Type B pancreatic cell (in vitro differentiated cells): ENCODE results near the gene CMTM4. TPM values are rescaled to one million over a fixed set of nuclear protein-coding genes. Genes with fewer than 3 reads are reported as not detected.
A peak's percentile ranks its signal among the peaks of the same experiment; 100 is the strongest.

Source experiments
- DNase-seq: peaks from one replicate; pipeline ENCODE4 v3.0.0; 2021; ENCODE audit warnings: mixed read lengths; ENCODE audit not compliant: unreplicated experiment; ENCODE audit errors: extremely low spot score
- H3K27ac Mint-ChIP-seq: 2 replicates; pipeline ENCODE4 v1.8.0; 2021; ENCODE audit warnings: mild to moderate bottlenecking, mixed read lengths
- H3K27me3 Mint-ChIP-seq: 2 replicates; pipeline ENCODE4 v1.8.0; 2021; ENCODE audit warnings: mixed read lengths
- H3K36me3 Mint-ChIP-seq: 2 replicates; pipeline ENCODE4 v1.8.0; 2021; ENCODE audit warnings: mixed read lengths
- H3K4me1 Mint-ChIP-seq: one replicate; pipeline ENCODE4 v1.8.0; 2021; ENCODE audit warnings: mixed read lengths; ENCODE audit not compliant: unreplicated experiment
- H3K4me3 Mint-ChIP-seq: 2 replicates; pipeline ENCODE4 v1.8.0; 2021; ENCODE audit warnings: mild to moderate bottlenecking, mixed read lengths
- H3K9me3 Mint-ChIP-seq: 2 replicates; pipeline ENCODE4 v1.8.0; 2021; ENCODE audit warnings: mixed read lengths
- CTCF ChIP-seq: fragments of 200-600 bp; sonication (generic); conservative IDR thresholded peaks from 2 replicates; pipeline ENCODE4 v1.5.0; 2021; ENCODE audit warnings: antibody characterized with exemption, mild to moderate bottlenecking
- total RNA-seq: library from RNA; stranded (reverse); gene quantifications from 2 replicates; pipeline ENCODE4 v1.2.1, GENCODE V29; 2021; ENCODE audit warnings: low replicate concordance

The CMTM4 gene
- total RNA-seq, 1 donor from 2014 or later: 64.4 TPM

GRCh38 chr16:66661210-66661560, 35.4 kb downstream of the CMTM4 start:
- Mint-ChIP-seq H3K4me1 (peaks cover 31% of the 10 kb centered on the region), H3K36me3 (no peaks in the 10 kb centered on the region), H3K4me3 (peak overlapping the region; percentile 68), H3K27me3 (no peaks in the 10 kb centered on the region), H3K27ac (peak overlapping the region; percentile 66), H3K9me3 (no peaks in the 10 kb centered on the region)
- DNase-seq: no peak
- TF ChIP-seq CTCF: no peak

- no peaks in the 10 kb centered on the region for H3K9me3 Mint-ChIP-seq
- peak overlapping the region; percentile 66 for H3K27ac Mint-ChIP-seq
Measured at GRCh38 chr16:66660422-66661209, 35.9 kb downstream of the CMTM4 start.

GRCh38 chr16:66658860-66659190, 37.7 kb downstream of the CMTM4 start:
- no peaks in the 10 kb centered on the region for H3K27me3 Mint-ChIP-seq
- no peaks in the 10 kb centered on the region for H3K36me3 Mint-ChIP-seq
- TF ChIP-seq CTCF: no peak
- H3K4me3 Mint-ChIP-seq: no peak overlapping the region
- no peak for DNase-seq
- H3K27ac Mint-ChIP-seq: no peak overlapping the region
- peaks cover 31% of the 10 kb centered on the region for H3K4me1 Mint-ChIP-seq
- H3K9me3 Mint-ChIP-seq: no peaks in the 10 kb centered on the region

More at GRCh38 chr16:66660422-66661209, 35.9 kb downstream of the CMTM4 start:
- DNase-seq: no peak
- no peaks in the 10 kb centered on the region for H3K27me3 Mint-ChIP-seq
- H3K36me3 Mint-ChIP-seq: no peaks in the 10 kb centered on the region
- peaks cover 31% of the 10 kb centered on the region for H3K4me1 Mint-ChIP-seq
- TF ChIP-seq CTCF: peak; percentile 22
- peak overlapping the region; percentile 68 for H3K4me3 Mint-ChIP-seq

GRCh38 chr16:66658143-66658859, 38.2 kb downstream of the CMTM4 start:
- no peaks in the 10 kb centered on the region for H3K27me3 Mint-ChIP-seq
- no peaks in the 10 kb centered on the region for H3K9me3 Mint-ChIP-seq
- H3K36me3 Mint-ChIP-seq: no peaks in the 10 kb centered on the region
- no peak overlapping the region for H3K27ac Mint-ChIP-seq
- no peak overlapping the region for H3K4me3 Mint-ChIP-seq
- no peak for DNase-seq
- no peak for TF ChIP-seq CTCF
- peaks cover 31% of the 10 kb centered on the region for H3K4me1 Mint-ChIP-seq

GRCh38 chr16:66656547-66656946, 40.0 kb downstream of the CMTM4 start:
- no peak for DNase-seq
- TF ChIP-seq CTCF: no peak
- Mint-ChIP-seq H3K4me3 (no peak overlapping the region), H3K27me3 (no peaks in the 10 kb centered on the region), H3K27ac (no peak overlapping the region), H3K36me3 (no peaks in the 10 kb centered on the region), H3K9me3 (no peaks in the 10 kb centered on the region), H3K4me1 (peaks cover 21% of the 10 kb centered on the region)
